BLaER1 treated with 17β-estradiol and CSF1 and Interleukin-3, amounts not matched to agents 10 nM and 100 nM (cell line): Measurements from ENCODE around the gene SRSF8.
A peak's percentile ranks its signal among the peaks of the same experiment; 100 is the strongest.

ENCODE experiments used
- H3K27ac ChIP-seq, 11 experiments: shearing (Covaris generic); formaldehyde crosslinking; 2 replicates each; pipeline ENCODE4 v1.8.1; 2022
- H3K27me3 ChIP-seq, 11 experiments: shearing (Covaris generic); formaldehyde crosslinking; 2 replicates each; pipeline ENCODE4 v1.8.1; 2022
- H3K36me3 ChIP-seq, 11 experiments: shearing (Covaris generic); formaldehyde crosslinking; 2 replicates each; pipeline ENCODE4 v1.8.1; 2022
- H3K4me1 ChIP-seq, 10 experiments: shearing (Covaris generic); formaldehyde crosslinking; 2 replicates each; pipeline ENCODE4 v1.8.1; 2022
- H3K4me2 ChIP-seq, 11 experiments: shearing (Covaris generic); formaldehyde crosslinking; 2 replicates each; pipeline ENCODE4 v1.8.1; 2022
- H3K4me3 ChIP-seq, 10 experiments: shearing (Covaris generic); formaldehyde crosslinking; 2 replicates each; pipeline ENCODE4 v1.8.1; 2022
- H3K9ac ChIP-seq, 11 experiments: shearing (Covaris generic); formaldehyde crosslinking; 2 replicates each; pipeline ENCODE4 v1.8.1; 2022
- H3K9me3 ChIP-seq, 11 experiments: shearing (Covaris generic); formaldehyde crosslinking; replicated peaks in 1 of 11; 2 replicates each; pipeline ENCODE4 v1.8.1; 2022
- H4K20me1 ChIP-seq, 11 experiments: shearing (Covaris generic); formaldehyde crosslinking; 2 replicates each; pipeline ENCODE4 v1.8.1; 2022
- Cebpa-rat ChIP-seq, 11 experiments: shearing (Covaris generic); IDR thresholded peaks; 2 replicates each; pipeline ENCODE4 v1.8.1; 2022

The SRSF8 gene

DNA sequence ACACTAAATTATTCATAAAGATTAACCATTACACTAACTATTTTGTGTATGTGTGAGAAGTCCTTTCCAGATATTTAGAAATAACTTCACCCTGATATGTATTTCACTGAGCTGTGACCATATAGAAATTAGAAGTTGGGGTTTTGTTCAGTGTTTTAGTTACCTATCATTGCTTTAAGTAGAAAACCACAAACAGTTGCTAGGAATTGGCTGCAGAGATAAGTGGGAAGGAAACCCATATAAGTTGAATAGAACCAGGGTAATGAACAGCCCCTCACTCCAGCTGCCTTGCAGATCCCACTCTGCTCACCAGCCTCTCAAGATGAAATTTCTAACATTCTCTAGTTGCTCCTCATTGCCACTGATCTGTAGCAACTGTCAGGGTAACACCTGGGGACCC is 10.3 kb downstream of the SRSF8 start:
- H3K9ac ChIP-seq: no peak overlapping the region
- no peak overlapping the region for H3K4me3 ChIP-seq
- no peaks in the 10 kb centered on the region for H3K9me3 ChIP-seq
- no peaks in the 10 kb centered on the region for H3K36me3 ChIP-seq
- no peak for TF ChIP-seq Cebpa-rat (IDR thresholded peaks at IDR 0.05)
- peak overlapping the region in 9 of 11 experiments; percentile 40 to 89 (median 54); a peak in 17 of 22 replicates for H3K4me2 ChIP-seq
- H3K4me1 ChIP-seq: peaks cover 16 to 89% (median 70%) of the 10 kb centered on the region in 10 experiments
- H3K27me3 ChIP-seq: no peaks in the 10 kb centered on the region
- peak overlapping the region in 7 of 11 experiments; percentile 8 to 61 (median 29); a peak in 9 of 22 replicates for H3K27ac ChIP-seq
- H4K20me1 ChIP-seq: no peaks in the 10 kb centered on the region

DNA sequence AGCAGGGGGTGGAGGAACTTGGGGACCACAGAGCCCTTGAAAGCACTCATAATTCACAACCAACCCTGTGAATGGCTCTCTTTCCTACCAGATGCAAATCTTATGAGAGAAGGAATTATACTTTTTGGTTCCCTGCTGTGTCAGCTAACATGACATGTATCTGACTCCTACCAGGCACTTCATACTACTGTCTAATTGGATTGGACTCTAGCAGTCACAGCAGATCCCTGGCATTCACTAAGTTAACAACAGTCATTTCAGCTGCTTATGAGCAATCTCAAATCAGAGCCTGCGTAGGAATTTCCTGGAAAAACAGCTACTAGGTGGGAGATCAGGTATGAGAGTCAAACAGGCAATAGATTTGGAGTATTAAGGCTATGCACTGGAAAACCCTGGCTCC is 11.8 kb downstream of the SRSF8 start:
- peaks cover 16 to 100% (median 85%) of the 10 kb centered on the region in 10 experiments for H3K4me1 ChIP-seq

DNA sequence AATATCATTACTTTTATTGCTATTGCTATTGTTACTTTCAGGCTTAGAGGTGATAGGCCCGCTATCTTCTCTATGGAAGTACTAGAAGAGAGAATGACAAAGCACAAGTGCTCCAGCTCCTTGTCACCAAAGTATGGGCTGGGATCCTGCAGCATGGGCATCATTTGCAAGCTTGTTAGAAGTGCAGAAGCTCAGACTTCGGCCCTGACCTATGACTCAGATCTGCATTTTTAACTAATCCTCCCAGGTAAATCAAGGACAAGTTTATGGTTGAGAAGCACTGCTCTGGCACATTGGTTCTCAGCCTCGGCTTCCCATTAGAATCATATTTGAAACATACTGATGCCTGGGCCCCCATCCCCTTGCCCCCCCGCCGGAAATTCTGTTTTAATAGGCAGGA is 14.3 kb downstream of the SRSF8 start:
- H4K20me1 ChIP-seq: no peaks in the 10 kb centered on the region
- peak overlapping the region in 10 of 11 experiments; percentile 9 to 86 (median 77); a peak in 18 of 22 replicates for H3K27ac ChIP-seq
- peak overlapping the region in 2 of 10 experiments; percentile 19 to 33; a peak in 2 of 20 replicates for H3K4me3 ChIP-seq
- no peak for TF ChIP-seq Cebpa-rat (IDR thresholded peaks at IDR 0.05)
- H3K36me3 ChIP-seq: no peaks in the 10 kb centered on the region
- H3K9ac ChIP-seq: peak overlapping the region in 8 of 11 experiments; percentile 47 to 80 (median 66); a peak in 13 of 22 replicates
- peaks cover 16 to 100% (median 84%) of the 10 kb centered on the region in 10 experiments for H3K4me1 ChIP-seq
- H3K4me2 ChIP-seq: peak overlapping the region; percentile 60 to 89 (median 74)
- no peaks in the 10 kb centered on the region for H3K27me3 ChIP-seq
- H3K9me3 ChIP-seq: no peaks in the 10 kb centered on the region

More for the DNA sequence above, 11.8 kb downstream of the SRSF8 start:
- Histone ChIP-seq H4K20me1 (no peaks in the 10 kb centered on the region), H3K4me3 (no peak overlapping the region), H3K9me3 (no peaks in the 10 kb centered on the region), H3K9ac (no peak overlapping the region), H3K27me3 (no peaks in the 10 kb centered on the region), H3K4me2 (peak overlapping the region in 5 of 11 experiments; percentile 4 to 89 (median 54); a peak in 6 of 22 replicates), H3K27ac (peak overlapping the region in 1 of 11 experiments; percentile 27; a peak in 2 of 22 replicates), H3K36me3 (no peaks in the 10 kb centered on the region)
- TF ChIP-seq Cebpa-rat (IDR thresholded peaks at IDR 0.05): no peak

DNA sequence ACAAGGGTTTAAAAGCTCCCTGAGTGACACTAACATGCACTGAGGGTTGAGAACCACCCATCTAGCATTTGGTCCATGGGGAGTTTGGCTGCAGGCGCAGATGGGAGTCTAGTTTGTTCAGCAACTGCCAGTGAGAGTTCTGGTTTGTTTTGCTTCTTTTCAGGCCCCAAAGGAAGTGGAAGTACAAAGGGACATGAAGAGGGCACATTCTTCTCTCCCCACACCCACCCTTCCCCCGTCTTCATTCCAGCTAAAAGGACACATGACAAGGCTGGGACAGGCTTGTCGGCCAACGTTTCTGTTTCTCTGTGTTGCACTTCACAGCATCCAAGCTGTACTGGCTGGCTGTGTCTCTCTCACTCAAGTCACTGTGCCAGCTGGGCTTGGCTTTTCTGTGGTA is 14.7 kb downstream of the SRSF8 start:
- H3K4me2 ChIP-seq: peak overlapping the region; percentile 60 to 89 (median 74)
- H4K20me1 ChIP-seq: no peaks in the 10 kb centered on the region
- no peaks in the 10 kb centered on the region for H3K9me3 ChIP-seq
- H3K27ac ChIP-seq: peak overlapping the region in 10 of 11 experiments; percentile 9 to 86 (median 77); a peak in 20 of 22 replicates
- peak overlapping the region in 8 of 11 experiments; percentile 47 to 80 (median 66); a peak in 17 of 22 replicates for H3K9ac ChIP-seq
- H3K4me1 ChIP-seq: peaks cover 13 to 100% (median 80%) of the 10 kb centered on the region in 10 experiments
- peak overlapping the region in 2 of 10 experiments; percentile 19 to 33; a peak in 2 of 20 replicates for H3K4me3 ChIP-seq
- no peaks in the 10 kb centered on the region for H3K36me3 ChIP-seq
- no peak for TF ChIP-seq Cebpa-rat (IDR thresholded peaks at IDR 0.05)
- H3K27me3 ChIP-seq: no peaks in the 10 kb centered on the region

DNA sequence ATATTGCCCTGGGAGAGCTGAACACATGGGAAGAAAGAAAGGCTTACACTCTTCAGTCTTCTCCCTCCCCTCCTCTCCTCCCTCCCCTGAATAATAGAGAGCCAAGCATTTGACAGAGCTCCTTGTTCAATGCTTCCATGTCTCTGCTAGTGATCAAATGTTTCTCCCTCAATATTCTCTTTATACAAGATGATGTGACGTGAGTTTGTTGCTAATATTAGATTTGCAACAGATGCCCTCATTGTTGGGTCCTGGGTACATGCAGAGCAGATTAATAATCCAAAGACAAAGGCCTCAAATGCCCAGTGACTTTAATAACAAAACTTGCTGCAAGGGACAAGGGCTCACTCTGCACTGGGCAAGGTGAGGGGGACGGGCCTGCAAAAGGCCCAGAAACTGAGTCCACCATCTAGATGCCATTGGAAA is 15.9 kb downstream of the SRSF8 start:
- no peaks in the 10 kb centered on the region for H3K36me3 ChIP-seq
- peaks cover 10 to 95% (median 69%) of the 10 kb centered on the region in 10 experiments for H3K4me1 ChIP-seq
- peak overlapping the region in 1 of 10 experiments; percentile 3; a peak in 1 of 20 replicates for H3K4me3 ChIP-seq
- peak overlapping the region in 2 of 11 experiments; percentile 65 to 80; a peak in 4 of 22 replicates for H3K9ac ChIP-seq
- TF ChIP-seq Cebpa-rat (IDR thresholded peaks at IDR 0.05): no peak
- H3K4me2 ChIP-seq: peak overlapping the region in 8 of 11 experiments; percentile 68 to 89 (median 79); a peak in 16 of 22 replicates
- no peaks in the 10 kb centered on the region for H4K20me1 ChIP-seq
- H3K27me3 ChIP-seq: no peaks in the 10 kb centered on the region
- H3K27ac ChIP-seq: peak overlapping the region in 7 of 11 experiments; percentile 72 to 86 (median 80); a peak in 13 of 22 replicates
- no peaks in the 10 kb centered on the region for H3K9me3 ChIP-seq

DNA sequence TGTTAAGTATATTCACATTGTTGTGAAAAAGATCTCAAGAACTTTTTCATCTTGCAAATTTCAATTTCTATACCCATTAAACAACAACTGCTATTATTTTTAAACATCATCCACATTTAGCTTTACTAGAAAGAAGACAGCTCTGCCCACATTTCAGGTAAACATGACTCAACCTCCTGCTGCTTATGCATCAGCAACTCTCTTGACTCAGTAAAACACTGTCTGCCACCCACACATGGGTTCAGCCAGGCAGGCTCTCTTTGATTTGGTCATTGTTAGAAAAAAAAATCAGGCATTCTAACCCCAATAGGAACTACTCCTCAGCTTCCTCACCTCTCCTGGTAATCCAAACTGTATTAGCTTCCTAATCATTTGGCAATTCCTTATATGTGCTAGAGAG is 17.8 kb downstream of the SRSF8 start:
- Histone ChIP-seq H4K20me1 (no peaks in the 10 kb centered on the region), H3K4me1 (peaks cover 17 to 93% (median 76%) of the 10 kb centered on the region in 10 experiments)

DNA sequence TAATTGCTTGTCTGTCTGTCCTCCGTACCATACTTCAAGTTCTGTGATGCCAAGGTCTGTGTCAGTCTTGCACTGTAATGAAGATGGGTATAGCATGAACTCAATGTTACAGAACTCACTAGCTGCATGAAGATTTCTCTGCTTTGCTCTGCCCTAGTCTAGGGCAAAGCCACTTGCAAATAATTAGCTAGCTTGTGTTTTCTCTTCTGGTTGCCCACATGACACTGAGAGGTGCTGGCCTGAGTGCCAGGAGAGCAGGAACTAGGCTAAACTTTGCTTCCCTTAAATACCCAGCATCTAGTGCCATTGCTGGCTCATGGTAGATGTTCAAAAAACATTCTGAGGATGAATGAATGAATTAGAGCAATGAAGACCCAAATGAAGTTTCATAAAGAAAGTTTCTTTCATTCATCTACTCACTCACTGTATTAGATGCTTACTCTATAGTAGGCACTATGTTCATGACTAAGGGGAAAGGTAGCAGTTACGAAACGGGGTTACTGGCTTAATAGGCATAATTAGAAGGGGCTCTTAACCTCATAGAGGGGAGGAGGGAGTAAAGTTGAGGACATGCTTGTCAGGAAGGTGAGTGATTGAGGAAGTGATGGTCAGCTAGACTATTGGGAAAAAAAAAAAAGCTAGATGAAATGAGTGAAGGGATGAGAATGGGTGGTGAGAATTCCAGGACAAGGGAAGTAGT is 18.5 kb downstream of the SRSF8 start:
- Histone ChIP-seq H4K20me1 (0 out of 22 replicates have a peak, but pooled peaks cover 0 to 3% (median 0%) of the 10 kb centered on the region in 11 experiments), H3K4me1 (peaks cover 17 to 86% (median 69%) of the 10 kb centered on the region in 10 experiments), H3K27ac (no peak overlapping the region), H3K4me2 (peak overlapping the region in 7 of 11 experiments; percentile 0 to 89 (median 37); a peak in 10 of 22 replicates), H3K4me3 (no peak overlapping the region), H3K9ac (no peak overlapping the region), H3K9me3 (no peaks in the 10 kb centered on the region), H3K36me3 (no peaks in the 10 kb centered on the region), H3K27me3 (no peaks in the 10 kb centered on the region)
- no peak for TF ChIP-seq Cebpa-rat (IDR thresholded peaks at IDR 0.05)

More for the DNA sequence above, 17.8 kb downstream of the SRSF8 start:
- no peak for TF ChIP-seq Cebpa-rat (IDR thresholded peaks at IDR 0.05)
- H3K27ac ChIP-seq: no peak overlapping the region
- no peak overlapping the region for H3K4me3 ChIP-seq
- H3K9ac ChIP-seq: no peak overlapping the region
- H3K36me3 ChIP-seq: no peaks in the 10 kb centered on the region
- peak overlapping the region in 8 of 11 experiments; percentile 14 to 89 (median 32); a peak in 12 of 22 replicates for H3K4me2 ChIP-seq
- H3K9me3 ChIP-seq: no peaks in the 10 kb centered on the region
- no peaks in the 10 kb centered on the region for H3K27me3 ChIP-seq

DNA sequence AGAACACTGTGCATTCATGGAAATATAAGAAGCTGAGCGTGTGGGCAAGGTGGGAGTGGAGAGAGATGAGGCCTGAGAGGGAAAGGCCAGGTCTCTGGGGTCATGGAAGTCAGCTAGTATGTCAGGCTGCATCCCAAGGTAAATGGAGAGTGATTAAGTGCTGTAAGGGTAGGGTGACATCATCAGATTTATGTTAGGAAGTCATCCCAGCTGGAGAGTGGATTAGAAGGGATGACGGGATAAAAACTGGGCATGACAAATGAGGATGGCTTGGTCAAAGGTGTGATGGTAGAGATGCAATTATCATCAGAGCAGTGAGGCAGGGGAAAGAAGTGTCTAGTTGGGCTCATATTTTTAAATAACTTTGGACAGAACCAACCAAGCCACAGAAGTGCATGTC is 19.4 kb downstream of the SRSF8 start:
- H3K4me3 ChIP-seq: no peak overlapping the region
- H3K36me3 ChIP-seq: no peaks in the 10 kb centered on the region
- peaks cover 0 to 9% (median 0%) of the 10 kb centered on the region in 11 experiments; a peak in 5 of 22 replicates for H3K27me3 ChIP-seq
- peaks cover 0 to 9% (median 0%) of the 10 kb centered on the region in 11 experiments; a peak in 4 of 22 replicates for H4K20me1 ChIP-seq
- no peak overlapping the region for H3K9ac ChIP-seq
- peaks cover 23 to 83% (median 68%) of the 10 kb centered on the region in 10 experiments for H3K4me1 ChIP-seq
- no peak for TF ChIP-seq Cebpa-rat (IDR thresholded peaks at IDR 0.05)
- H3K9me3 ChIP-seq: no peaks in the 10 kb centered on the region
- H3K4me2 ChIP-seq: peak overlapping the region in 4 of 11 experiments; percentile 25 to 89 (median 41); a peak in 4 of 22 replicates
- no peak overlapping the region for H3K27ac ChIP-seq
